Measurements from ENCODE around the gene MRPS7.
A peak's percentile ranks its signal among the peaks of the same experiment; 100 is the strongest.
"Not testable (repeated sequence)": the region's sequence is repeated elsewhere in the genome, so short reads cannot be mapped to it uniquely, and the experiment has no call there.

MRPS7 gene

DNA sequence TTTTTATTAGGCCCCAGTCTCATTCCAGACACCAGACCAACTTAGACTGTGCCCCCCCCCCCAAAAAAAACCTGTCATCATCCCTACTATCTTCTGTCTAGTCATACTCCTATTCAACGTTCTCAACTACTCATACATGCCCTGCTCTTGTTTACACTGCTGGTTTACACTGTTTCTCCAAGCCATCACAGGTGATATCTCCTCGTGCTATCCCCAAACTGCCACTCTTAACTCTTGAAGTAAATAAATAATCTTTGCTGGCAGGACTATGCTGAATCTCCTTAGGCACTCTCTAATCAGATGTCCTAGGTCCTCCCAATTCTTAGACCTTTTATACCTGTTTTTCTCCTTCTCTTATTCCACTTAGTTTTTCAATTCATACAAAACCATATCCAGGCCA lies 4.5 kb upstream of the MRPS7 start:
- H3K27me3 Mint-ChIP-seq, ATAC-seq, H3K4me3 Mint-ChIP-seq, H3K9me3 Mint-ChIP-seq, DNase-seq: not testable (repeated sequence)
- Mint-ChIP-seq H3K4me1 (peaks cover 72% of the 10 kb centered on the region), H3K36me3 (ENCODE audit: low read depth) (peaks cover 15% of the 10 kb centered on the region), H3K27ac (peak overlapping the region; percentile 30)

DNA sequence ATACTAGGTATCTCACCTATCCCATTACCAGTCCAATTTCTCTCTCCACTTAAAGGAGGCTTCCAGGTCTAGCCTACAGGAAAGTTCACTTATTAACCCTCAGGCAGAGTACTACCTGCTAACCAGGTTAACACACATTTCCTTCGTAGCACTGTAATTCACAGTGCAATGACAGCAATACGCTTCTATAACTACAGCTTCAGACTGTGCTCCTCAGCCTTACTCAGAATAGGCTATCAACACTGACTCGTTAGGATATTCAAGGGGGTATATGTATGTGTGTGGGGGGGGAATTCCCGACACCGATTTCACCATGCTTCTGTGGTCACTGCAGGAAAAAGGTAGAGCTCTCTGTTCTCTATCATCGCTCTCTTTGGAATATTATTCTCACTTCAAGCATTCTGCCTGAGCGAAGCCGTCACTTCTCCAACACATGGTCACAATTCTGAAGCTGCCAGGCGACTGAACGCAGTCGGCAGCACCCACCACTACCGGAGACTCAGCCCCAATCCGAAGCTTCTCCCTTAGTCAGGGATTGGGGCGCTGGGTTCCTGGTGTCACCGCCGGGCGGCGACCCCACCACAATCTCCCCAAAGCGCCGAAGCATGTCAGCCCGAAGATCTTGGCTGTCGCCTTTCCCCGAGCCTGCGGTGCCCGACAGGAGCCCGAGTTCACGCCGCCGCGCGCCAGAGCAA lies 891 bp upstream of the MRPS7 start:
- H3K9me3 Mint-ChIP-seq = no peaks in the 10 kb centered on the region
- H3K36me3 Mint-ChIP-seq (ENCODE audit: low read depth) = peaks cover 42% of the 10 kb centered on the region
- no peaks in the 10 kb centered on the region for H3K27me3 Mint-ChIP-seq
- H3K27ac Mint-ChIP-seq = peak overlapping the region; percentile 100
- no peak for DNase-seq
- H3K4me3 Mint-ChIP-seq = peak overlapping the region; percentile 98
- peaks cover 60% of the 10 kb centered on the region for H3K4me1 Mint-ChIP-seq
- peak; percentile 83 for ATAC-seq

DNA sequence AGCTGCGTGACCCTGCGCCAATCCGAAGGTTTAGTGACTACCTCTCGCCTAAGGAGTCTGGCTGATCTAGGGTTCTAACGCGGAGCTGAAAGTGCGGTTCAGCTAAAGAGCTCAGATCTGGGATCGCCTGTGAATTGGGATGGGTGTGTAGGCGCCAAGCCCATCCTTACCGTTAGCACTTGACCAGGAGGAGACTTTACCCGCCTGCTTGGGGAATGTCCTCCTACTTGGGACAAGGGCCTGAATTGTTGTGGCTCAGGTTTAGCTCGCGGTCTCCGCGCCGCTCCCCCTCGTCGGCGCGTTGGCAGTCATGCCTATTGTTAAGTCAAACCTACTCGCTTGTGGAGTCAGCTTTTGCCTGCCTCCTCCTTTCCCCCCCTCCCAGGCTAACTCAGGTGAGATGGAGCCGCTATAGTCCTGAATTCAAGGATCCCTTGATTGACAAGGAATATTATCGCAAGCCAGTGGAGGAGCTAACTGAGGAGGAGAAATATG lies 480 bp downstream of the MRPS7 start:
- no peak for ATAC-seq
- Mint-ChIP-seq H3K9me3 (no peaks in the 10 kb centered on the region), H3K4me1 (peaks cover 46% of the 10 kb centered on the region), H3K4me3 (peak overlapping the region; percentile 98), H3K36me3 (ENCODE audit: low read depth) (peaks cover 48% of the 10 kb centered on the region), H3K27me3 (no peaks in the 10 kb centered on the region), H3K27ac (peak overlapping the region; percentile 100)
- DNase-seq = no peak

DNA sequence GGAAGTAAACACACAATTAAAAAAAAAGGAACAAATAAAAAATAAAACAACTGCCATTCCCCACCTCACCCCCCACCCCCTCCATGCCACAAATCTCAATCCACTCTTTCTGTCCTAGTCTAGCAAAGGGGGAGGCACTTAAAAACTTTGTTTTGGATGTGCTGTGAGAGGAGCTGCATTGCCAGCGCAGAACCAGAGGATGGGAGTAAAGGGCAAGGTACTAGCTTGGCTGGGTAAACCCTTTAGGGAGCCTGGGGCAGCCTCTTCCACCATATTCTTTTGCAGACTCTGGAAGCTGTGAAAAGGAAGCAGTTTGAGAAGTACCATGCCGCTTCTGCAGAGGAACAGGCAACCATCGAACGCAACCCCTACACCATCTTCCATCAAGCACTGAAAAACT lies 1.4 kb downstream of the MRPS7 start:
- DNase-seq = no peak
- peak overlapping the region; percentile 98 for H3K4me3 Mint-ChIP-seq
- H3K4me1 Mint-ChIP-seq = peaks cover 37% of the 10 kb centered on the region
- H3K9me3 Mint-ChIP-seq = no peaks in the 10 kb centered on the region
- peaks cover 48% of the 10 kb centered on the region for H3K36me3 Mint-ChIP-seq (ENCODE audit: low read depth)
- peak overlapping the region; percentile 100 for H3K27ac Mint-ChIP-seq
- no peak for ATAC-seq
- H3K27me3 Mint-ChIP-seq = no peaks in the 10 kb centered on the region

DNA sequence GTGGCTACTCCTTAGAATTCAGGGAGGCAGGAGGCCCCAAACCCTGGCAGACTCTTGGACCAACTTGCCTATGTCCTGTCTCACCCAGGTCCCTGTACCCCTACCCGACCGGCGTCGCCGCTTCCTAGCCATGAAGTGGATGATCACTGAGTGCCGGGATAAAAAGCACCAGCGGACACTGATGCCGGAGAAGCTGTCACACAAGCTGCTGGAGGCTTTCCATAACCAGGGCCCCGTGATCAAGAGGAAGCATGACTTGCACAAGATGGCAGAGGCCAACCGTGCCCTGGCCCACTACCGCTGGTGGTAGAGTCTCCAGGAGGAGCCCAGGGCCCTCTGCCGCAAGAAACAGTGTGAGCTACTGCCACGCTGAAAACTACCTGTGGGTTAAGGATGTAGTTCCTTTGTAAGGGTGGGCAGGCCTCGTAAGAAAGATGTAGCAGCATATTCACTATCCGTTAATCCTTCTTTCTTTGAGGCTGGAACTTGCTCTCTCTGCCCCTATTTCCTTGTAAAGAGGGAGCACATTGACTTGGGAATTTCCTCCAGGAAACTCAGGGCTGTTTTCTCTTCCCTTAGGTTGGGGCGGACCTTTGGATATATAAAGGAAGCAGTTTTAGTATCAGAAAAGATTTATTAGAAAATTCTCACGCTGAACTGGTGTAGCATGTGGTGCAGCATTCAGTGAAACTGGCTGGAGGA lies 4.1 kb downstream of the MRPS7 start:
- no peaks in the 10 kb centered on the region for H3K27me3 Mint-ChIP-seq
- H3K9me3 Mint-ChIP-seq = no peaks in the 10 kb centered on the region
- H3K4me1 Mint-ChIP-seq = peaks cover 23% of the 10 kb centered on the region
- H3K4me3 Mint-ChIP-seq = no peak overlapping the region
- ATAC-seq (no peak), DNase-seq (no peak)
- H3K27ac Mint-ChIP-seq = no peak overlapping the region
- H3K36me3 Mint-ChIP-seq (ENCODE audit: low read depth) = peaks cover 42% of the 10 kb centered on the region

DNA sequence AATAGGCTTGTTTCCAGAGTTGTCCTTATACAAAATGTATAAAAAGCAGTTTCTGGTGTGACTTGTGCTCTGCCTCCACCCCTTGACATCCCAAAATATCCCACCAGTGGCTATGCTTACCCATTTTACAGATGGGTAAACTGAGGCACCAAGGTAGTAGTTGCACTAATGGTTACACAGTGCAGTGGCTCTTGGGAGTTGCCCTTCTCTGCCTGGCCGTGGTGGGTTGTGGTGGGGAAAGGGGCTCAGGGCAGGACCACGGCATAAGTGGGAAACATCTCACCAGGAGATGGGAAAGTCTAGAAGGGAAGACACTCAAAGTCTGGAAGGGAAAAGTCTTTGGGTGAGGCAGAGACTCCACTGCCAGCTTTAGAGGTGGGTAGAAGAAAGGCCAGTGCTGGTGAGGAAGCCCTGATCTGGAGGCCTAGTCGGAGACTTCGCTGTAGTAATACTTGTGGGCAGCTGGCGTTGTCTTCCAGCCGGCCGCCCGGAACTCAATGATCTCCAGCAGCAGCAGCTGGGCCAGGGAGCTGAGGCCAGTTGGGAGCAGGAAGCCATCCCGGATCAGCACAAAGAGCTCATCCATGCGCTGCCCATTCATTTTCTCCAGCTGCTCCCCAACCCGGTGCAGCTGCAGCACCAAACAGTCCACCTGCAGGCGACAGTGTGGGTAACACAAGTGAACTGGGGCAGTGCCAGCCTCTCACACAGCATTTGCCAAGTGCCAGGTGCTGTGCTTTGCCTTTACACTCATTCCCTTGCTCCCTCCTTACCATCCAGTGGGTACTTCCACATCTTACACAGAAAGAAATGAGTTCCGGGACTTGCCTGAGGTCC lies 4.9 kb downstream of the MRPS7 start:
- Mint-ChIP-seq H3K27me3 (no peaks in the 10 kb centered on the region), H3K4me3 (no peak overlapping the region), H3K27ac (peak overlapping the region; percentile 41), H3K4me1 (peaks cover 21% of the 10 kb centered on the region), H3K36me3 (ENCODE audit: low read depth) (peaks cover 40% of the 10 kb centered on the region), H3K9me3 (no peaks in the 10 kb centered on the region)
- no peak for DNase-seq
- no peak for ATAC-seq

DNA sequence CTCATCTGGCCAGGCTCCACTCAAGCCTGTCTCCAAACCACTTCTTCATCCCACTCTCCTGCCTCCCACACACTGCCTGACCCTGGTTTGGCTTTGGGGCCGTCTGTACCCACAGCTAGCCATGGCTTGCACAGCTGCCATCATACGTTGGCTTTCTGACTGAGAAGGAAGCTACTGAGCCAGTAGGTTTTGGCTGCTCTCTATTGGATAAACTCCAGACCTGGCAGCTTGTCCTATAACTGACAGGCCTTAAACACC lies 5.4 kb downstream of the MRPS7 start:
- no peak for ATAC-seq
- no peak for DNase-seq
- Mint-ChIP-seq H3K36me3 (ENCODE audit: low read depth) (peaks cover 40% of the 10 kb centered on the region), H3K4me1 (peaks cover 26% of the 10 kb centered on the region), H3K4me3 (no peak overlapping the region), H3K27me3 (no peaks in the 10 kb centered on the region), H3K27ac (peak overlapping the region; percentile 41), H3K9me3 (no peaks in the 10 kb centered on the region)

DNA sequence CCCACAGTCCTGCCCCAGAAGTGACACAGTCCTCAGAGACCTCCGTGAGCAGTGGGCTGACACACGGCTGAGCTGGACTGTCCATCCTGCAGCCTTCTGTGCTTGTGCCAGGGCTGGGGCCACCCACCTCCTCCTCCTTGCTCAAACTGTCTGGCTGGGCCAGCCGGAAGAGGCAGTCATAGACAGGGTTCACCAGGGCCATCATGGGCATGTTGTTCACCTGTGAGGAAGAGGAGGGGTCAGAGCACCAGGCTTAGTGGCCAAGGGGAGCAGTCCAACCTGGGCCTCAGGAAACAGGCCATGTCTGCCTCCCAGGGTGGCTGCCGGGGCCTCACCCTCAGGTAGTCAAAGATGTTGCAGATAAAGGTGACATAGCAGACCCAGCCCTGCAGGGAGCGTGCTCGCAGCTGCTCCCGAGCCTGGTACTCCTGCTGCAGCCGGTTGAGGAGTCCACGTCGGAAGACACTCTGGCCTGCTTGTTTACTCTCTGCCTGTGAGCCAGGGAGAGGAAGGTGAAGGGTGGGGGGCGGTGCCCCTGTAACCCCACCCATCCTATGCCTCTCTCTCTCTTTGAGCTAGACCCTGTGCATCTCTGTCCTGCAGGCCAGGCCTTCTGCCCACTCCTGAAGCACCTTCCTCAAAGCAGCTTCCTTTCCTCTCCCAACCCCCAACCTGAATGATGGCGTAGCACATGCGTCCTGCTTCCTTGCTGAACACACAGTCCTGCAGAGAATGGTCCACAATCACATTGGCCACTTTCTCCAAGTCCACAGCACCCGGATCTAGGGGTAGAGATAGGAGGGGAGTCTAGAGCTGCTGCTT lies 5.9 kb downstream of the MRPS7 start:
- Mint-ChIP-seq H3K4me1 (peaks cover 26% of the 10 kb centered on the region), H3K27me3 (no peaks in the 10 kb centered on the region), H3K27ac (peak overlapping the region; percentile 33), H3K4me3 (no peak overlapping the region), H3K36me3 (ENCODE audit: low read depth) (peaks cover 35% of the 10 kb centered on the region), H3K9me3 (no peaks in the 10 kb centered on the region)
- no peak for DNase-seq
- ATAC-seq = no peak

DNA sequence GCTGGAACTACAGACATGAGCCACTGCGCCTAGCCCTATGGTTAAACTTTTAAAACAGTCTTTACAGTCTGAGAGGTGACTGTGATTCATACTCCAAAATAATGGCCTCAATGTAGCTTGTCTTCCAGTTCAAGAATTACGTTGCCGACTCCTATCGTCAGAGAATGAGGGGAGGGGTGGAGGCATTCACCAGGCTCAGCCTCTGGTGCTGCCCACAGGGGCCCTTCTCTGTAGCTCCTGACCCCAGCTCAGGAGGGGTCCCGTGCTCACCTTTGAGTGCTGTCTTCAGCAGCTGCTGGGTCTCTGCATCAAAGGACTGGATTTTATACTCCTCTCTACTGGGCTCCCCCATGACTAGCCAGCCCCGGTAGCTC lies 8.2 kb downstream of the MRPS7 start:
- H3K4me1 Mint-ChIP-seq = peaks cover 28% of the 10 kb centered on the region
- H3K27me3 Mint-ChIP-seq = no peaks in the 10 kb centered on the region
- DNase-seq (no peak), ATAC-seq (no peak)
- peaks cover 26% of the 10 kb centered on the region for H3K36me3 Mint-ChIP-seq (ENCODE audit: low read depth)
- H3K4me3 Mint-ChIP-seq = peak overlapping the region; percentile 82
- peak overlapping the region; percentile 80 for H3K27ac Mint-ChIP-seq
- no peaks in the 10 kb centered on the region for H3K9me3 Mint-ChIP-seq

DNA sequence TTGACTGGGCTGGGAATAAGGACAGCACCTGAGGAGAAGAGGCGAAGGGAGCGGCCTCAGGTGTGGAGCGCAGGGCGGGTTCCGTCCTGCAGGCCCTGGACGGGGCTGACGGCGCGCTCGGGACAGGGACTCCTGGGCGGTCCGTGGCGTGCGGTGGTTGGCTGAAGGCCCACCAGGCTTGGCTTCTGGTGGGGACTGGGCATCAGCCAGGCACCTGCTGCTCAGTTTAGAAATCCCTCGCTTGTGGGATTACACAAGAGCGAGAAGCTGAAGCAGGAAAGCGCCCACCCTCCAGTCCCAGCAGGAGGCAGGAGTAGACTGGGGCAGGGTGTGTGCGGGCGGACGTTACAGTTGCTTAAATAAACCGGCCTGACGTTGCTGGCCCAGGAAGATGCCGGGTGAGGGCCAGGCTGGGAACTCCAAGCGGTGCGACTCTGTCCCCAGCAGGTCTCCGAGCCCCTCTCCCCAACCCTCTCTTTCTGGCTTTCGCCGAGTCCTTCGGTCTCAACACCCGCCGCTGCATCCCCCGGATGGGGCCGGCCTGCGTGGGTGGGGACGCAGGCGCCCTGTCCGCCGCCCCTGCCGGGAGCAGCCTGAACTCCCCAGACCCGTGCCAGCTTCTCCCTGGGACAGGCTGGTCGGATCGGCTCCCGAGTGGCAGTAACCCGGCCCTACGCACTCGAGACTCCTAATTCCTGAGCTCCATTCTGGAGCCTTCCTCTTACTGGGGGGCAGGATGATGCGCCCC lies 8.7 kb downstream of the MRPS7 start:
- Mint-ChIP-seq H3K36me3 (ENCODE audit: low read depth) (peaks cover 27% of the 10 kb centered on the region), H3K27ac (peak overlapping the region; percentile 80), H3K9me3 (no peaks in the 10 kb centered on the region), H3K4me1 (peaks cover 28% of the 10 kb centered on the region), H3K27me3 (no peaks in the 10 kb centered on the region), H3K4me3 (peak overlapping the region; percentile 82)
- ATAC-seq (peak; percentile 41), DNase-seq (peak; percentile 72)

DNA sequence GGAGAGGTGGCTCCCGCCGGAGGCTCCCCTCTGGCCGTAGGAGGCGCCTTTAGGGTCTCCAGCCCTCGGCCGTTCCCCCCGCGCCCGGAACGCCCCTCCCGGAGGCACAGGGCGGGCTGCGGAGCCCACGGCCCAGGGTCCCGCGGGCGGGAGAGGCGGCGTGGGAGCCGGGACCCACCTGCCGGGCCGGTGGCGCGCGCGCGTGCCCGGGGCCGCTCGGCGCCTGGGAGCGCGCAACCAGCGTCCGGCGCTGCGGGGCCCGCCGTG lies 9.2 kb downstream of the MRPS7 start, which contains the start of gene MIF4GD:
MIF4GD (minus strand) TSS at position 266 of the 267 bp plus-strand sequence. CDS start 1,036 bp downstream, outside the sequence.
- Mint-ChIP-seq H3K9me3 (no peaks in the 10 kb centered on the region), H3K36me3 (ENCODE audit: low read depth) (peaks cover 27% of the 10 kb centered on the region), H3K4me3 (peak within 1 kb of the TSS; percentile 86), H3K27ac (peak within 1 kb of the TSS; percentile 86), H3K4me1 (peaks cover 28% of the 10 kb centered on the region), H3K27me3 (no peaks in the 10 kb centered on the region)
- no peak for DNase-seq
- ATAC-seq = no peak

DNA sequence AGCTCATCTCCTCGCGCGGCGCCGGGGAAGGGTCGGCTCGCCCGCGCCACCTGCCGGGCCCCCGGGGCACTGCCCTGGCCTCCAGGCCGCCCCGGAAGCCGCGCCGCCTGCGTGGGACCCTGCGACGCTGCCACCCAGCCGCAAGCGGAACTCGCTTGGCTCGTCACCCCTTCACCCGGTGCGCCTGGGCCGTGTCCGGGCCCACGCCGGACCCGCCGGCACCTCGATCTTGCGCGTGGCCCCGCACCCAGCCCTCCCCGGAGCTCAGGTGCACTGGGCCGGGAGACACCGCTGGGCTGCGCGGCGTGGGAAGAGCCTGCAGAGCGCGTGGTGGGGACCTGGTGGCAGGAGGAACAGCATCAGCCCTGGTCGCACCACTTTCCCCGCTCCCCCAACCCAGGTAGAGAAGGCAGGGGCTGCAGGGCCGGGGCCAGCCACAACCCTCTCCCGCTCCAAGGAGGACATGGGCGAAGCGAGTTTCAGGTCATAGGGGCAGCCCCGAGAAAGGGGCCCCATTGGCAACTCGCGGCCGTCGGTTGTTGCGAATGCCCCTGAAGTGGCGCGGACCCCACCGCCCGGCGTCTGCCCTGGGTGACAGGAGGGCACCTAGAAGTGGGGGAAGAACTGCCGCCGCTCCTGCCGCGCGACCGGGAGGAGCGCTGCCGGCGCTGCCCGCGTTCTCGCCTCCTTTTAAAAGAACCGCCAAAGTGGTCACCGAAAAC lies 9.7 kb downstream of the MRPS7 start:
- ATAC-seq (peak; percentile 76), DNase-seq (peak; percentile 93)
- Mint-ChIP-seq H3K4me3 (peak overlapping the region; percentile 86), H3K27ac (peak overlapping the region; percentile 86), H3K9me3 (no peaks in the 10 kb centered on the region), H3K36me3 (ENCODE audit: low read depth) (peaks cover 23% of the 10 kb centered on the region), H3K27me3 (no peaks in the 10 kb centered on the region), H3K4me1 (peaks cover 28% of the 10 kb centered on the region)
